IPS-20b (cell line): ENCODE results near the gene ALKBH5.

Source experiments
- H3K27ac ChIP-seq: one replicate; pipeline ENCODE4 v1.5.1; 2013; ENCODE audit warnings: low read length
- H3K27me3 ChIP-seq: 2 replicates; pipeline ENCODE4 v1.6.1; 2013; ENCODE audit warnings: mild to moderate bottlenecking, low read length, inconsistent platforms; ENCODE audit not compliant: insufficient read depth
- H3K36me3 ChIP-seq: 2 replicates; pipeline ENCODE4 v1.6.1; 2013; ENCODE audit warnings: low read depth, mild to moderate bottlenecking, inconsistent platforms, low read length, moderate library complexity; ENCODE audit not compliant: insufficient read depth
- H3K4me1 ChIP-seq: 2 replicates; pipeline ENCODE4 v1.6.1; 2013; ENCODE audit warnings: mild to moderate bottlenecking, control low read depth, inconsistent platforms, low read length, moderate library complexity; ENCODE audit not compliant: insufficient read depth
- H3K4me3 ChIP-seq: 2 replicates; pipeline ENCODE4 v1.5.1; 2013; ENCODE audit warnings: mild to moderate bottlenecking, low read length, inconsistent platforms
- H3K9ac ChIP-seq: 2 replicates; pipeline ENCODE4 v1.6.1; 2013; ENCODE audit warnings: low read depth, mild to moderate bottlenecking, inconsistent platforms, low read length, moderate library complexity
- H3K9me3 ChIP-seq: 2 replicates; pipeline ENCODE4 v1.6.1; 2013; ENCODE audit warnings: mild to moderate bottlenecking, low read depth, low read length, inconsistent platforms; ENCODE audit not compliant: insufficient read depth

Gene ALKBH5

GRCh38 chr17:18187821-18188761, 4.5 kb downstream of the ALKBH5 start:
- peaks cover 12% of the 10 kb centered on the region for H3K4me1 ChIP-seq
- no peak overlapping the region for H3K9ac ChIP-seq
- peaks cover 37% of the 10 kb centered on the region for H3K36me3 ChIP-seq
- no peak overlapping the region for H3K27ac ChIP-seq
- 0 out of 2 replicates have a peak overlapping the region, but pooled peaks have one; percentile 88 for H3K4me3 ChIP-seq
- H3K27me3 ChIP-seq = no peaks in the 10 kb centered on the region
- H3K9me3 ChIP-seq = no peaks in the 10 kb centered on the region

- no peak overlapping the region for H3K4me3 ChIP-seq
- no peaks in the 10 kb centered on the region for H3K27me3 ChIP-seq
- no peak overlapping the region for H3K9ac ChIP-seq
- no peaks in the 10 kb centered on the region for H3K9me3 ChIP-seq
- peaks cover 6% of the 10 kb centered on the region for H3K4me1 ChIP-seq
- H3K27ac ChIP-seq = no peak overlapping the region
- peaks cover 51% of the 10 kb centered on the region for H3K36me3 ChIP-seq
These were observed 7.1 kb downstream of the ALKBH5 start for GRCh38 chr17:18190628-18191235.

- H3K4me1 ChIP-seq = peaks cover 1% of the 10 kb centered on the region; the same call in 1 of the 2 replicates
- no peak overlapping the region for H3K9ac ChIP-seq
- no peak overlapping the region for H3K4me3 ChIP-seq
- peaks cover 51% of the 10 kb centered on the region for H3K36me3 ChIP-seq
- no peaks in the 10 kb centered on the region for H3K9me3 ChIP-seq
- H3K27me3 ChIP-seq = no peaks in the 10 kb centered on the region
- H3K27ac ChIP-seq = no peak overlapping the region
These were observed 7.6 kb downstream of the ALKBH5 start for GRCh38 chr17:18191236-18191667.

- H3K36me3 ChIP-seq = peaks cover 51% of the 10 kb centered on the region
- H3K4me1 ChIP-seq = no peaks in the 10 kb centered on the region
- H3K9ac ChIP-seq = no peak overlapping the region
These were observed 8.3 kb downstream of the ALKBH5 start for GRCh38 chr17:18191967-18192366.

GRCh38 chr17:18194394-18194793, 10.8 kb downstream of the ALKBH5 start:
- Histone ChIP-seq H3K27ac (no peak overlapping the region), H3K36me3 (peaks cover 56% of the 10 kb centered on the region), H3K4me3 (no peak overlapping the region), H3K9ac (no peak overlapping the region), H3K4me1 (no peaks in the 10 kb centered on the region), H3K27me3 (no peaks in the 10 kb centered on the region), H3K9me3 (no peaks in the 10 kb centered on the region)

More at GRCh38 chr17:18191967-18192366, 8.3 kb downstream of the ALKBH5 start:
- H3K27me3 ChIP-seq = no peaks in the 10 kb centered on the region
- no peak overlapping the region for H3K27ac ChIP-seq
- H3K4me3 ChIP-seq = no peak overlapping the region
- no peaks in the 10 kb centered on the region for H3K9me3 ChIP-seq

- Histone ChIP-seq H3K4me3 (no peak overlapping the region), H3K27ac (no peak overlapping the region), H3K27me3 (no peaks in the 10 kb centered on the region), H3K9ac (no peak overlapping the region), H3K9me3 (no peaks in the 10 kb centered on the region), H3K4me1 (no peaks in the 10 kb centered on the region), H3K36me3 (peaks cover 56% of the 10 kb centered on the region)
These were observed 11.2 kb downstream of the ALKBH5 start for GRCh38 chr17:18194804-18195203.

- Histone ChIP-seq H3K9ac (no peak overlapping the region), H3K4me3 (no peak overlapping the region), H3K4me1 (peaks cover 2% of the 10 kb centered on the region; the same call in 1 of the 2 replicates), H3K27me3 (no peaks in the 10 kb centered on the region), H3K9me3 (no peaks in the 10 kb centered on the region), H3K36me3 (peaks cover 55% of the 10 kb centered on the region), H3K27ac (no peak overlapping the region)
These were observed 11.6 kb downstream of the ALKBH5 start for GRCh38 chr17:18195246-18195645.

GRCh38 chr17:18197535-18198194, 14.0 kb downstream of the ALKBH5 start:
- H3K36me3 ChIP-seq = peaks cover 55% of the 10 kb centered on the region
- no peaks in the 10 kb centered on the region for H3K27me3 ChIP-seq

GRCh38 chr17:18198530-18198929, 14.9 kb downstream of the ALKBH5 start:
- no peaks in the 10 kb centered on the region for H3K27me3 ChIP-seq
- H3K9ac ChIP-seq = no peak overlapping the region
- peaks cover 56% of the 10 kb centered on the region for H3K36me3 ChIP-seq
- peaks cover 5% of the 10 kb centered on the region for H3K4me1 ChIP-seq
- H3K4me3 ChIP-seq = no peak overlapping the region
- H3K9me3 ChIP-seq = no peaks in the 10 kb centered on the region
- H3K27ac ChIP-seq = no peak overlapping the region

More at GRCh38 chr17:18197535-18198194, 14.0 kb downstream of the ALKBH5 start:
- Histone ChIP-seq H3K27ac (no peak overlapping the region), H3K9ac (no peak overlapping the region), H3K9me3 (no peaks in the 10 kb centered on the region), H3K4me3 (no peak overlapping the region), H3K4me1 (peaks cover 2% of the 10 kb centered on the region; the same call in 1 of the 2 replicates)

- Histone ChIP-seq H3K27ac (no peak overlapping the region), H3K9me3 (no peaks in the 10 kb centered on the region), H3K27me3 (no peaks in the 10 kb centered on the region), H3K4me1 (peaks cover 5% of the 10 kb centered on the region), H3K9ac (no peak overlapping the region), H3K4me3 (no peak overlapping the region), H3K36me3 (peaks cover 55% of the 10 kb centered on the region)
These were observed 17.5 kb downstream of the ALKBH5 start for GRCh38 chr17:18201108-18201507.

GRCh38 chr17:18203308-18203707, 19.7 kb downstream of the ALKBH5 start:
- Histone ChIP-seq H3K9me3 (no peaks in the 10 kb centered on the region), H3K4me1 (peaks cover 5% of the 10 kb centered on the region), H3K4me3 (no peak overlapping the region), H3K9ac (no peak overlapping the region), H3K27me3 (no peaks in the 10 kb centered on the region), H3K27ac (no peak overlapping the region), H3K36me3 (peaks cover 55% of the 10 kb centered on the region)
